Measurements from ENCODE around the gene KIAA0825. TPM values are rescaled to one million over a fixed set of nuclear protein-coding genes. Genes with fewer than 3 reads are reported as not detected.

Gene KIAA0825, protein sequence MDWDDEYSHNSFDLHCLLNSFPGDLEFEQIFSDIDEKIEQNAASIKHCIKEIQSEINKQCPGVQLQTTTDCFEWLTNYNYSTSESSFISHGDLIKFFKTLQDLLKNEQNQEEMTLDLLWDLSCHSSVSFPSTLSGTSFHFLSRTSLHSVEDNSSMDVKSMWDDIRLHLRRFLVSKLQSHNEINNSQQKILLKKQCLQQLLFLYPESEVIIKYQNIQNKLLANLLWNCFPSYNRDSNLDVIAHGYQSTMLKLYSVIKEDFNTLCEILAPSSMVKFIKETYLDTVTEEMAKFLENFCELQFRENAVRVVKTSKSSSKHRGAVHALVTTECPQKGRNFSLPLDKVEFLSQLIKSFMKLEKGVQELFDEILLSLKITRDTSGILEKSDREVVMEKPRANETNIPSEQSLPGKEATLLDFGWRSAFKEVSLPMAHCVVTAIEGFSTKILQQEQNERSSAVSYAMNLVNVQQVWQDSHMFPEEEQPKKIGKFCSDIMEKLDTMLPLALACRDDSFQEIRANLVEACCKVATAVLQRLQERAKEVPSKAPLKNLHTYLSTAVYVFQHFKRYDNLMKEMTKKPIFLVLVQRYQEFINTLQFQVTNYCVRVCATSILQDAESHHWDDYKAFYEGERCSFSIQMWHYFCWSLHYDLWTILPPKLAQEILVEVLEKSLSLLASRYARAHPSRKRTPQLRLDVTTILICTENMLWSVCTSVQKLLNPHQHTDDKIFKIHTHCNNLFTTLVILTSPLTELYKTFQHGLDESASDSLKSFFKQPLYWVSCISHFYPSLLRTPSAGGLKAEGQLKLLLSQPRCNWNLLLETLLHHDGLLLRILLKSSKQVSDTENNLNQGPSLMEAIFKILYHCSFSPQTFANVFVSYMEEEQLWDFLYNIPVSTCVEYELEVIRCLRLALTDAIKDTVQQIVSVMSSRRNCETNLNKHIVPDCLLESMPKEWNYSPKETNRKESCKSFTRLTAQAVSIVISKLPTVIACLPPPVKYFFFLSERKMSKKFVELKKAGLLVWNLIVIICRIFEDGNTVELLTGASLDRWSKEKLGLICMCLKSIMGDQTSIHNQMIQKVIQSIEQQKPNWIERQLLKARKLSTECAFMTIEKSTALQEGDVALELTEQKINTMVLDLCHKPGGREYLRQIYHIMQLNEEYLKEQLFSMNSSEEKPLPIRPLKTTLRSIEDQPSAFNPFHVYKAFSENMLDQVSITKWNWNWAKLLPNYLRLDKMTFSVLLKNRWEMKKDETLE (N-terminal part only)
- total RNA-seq: 4.8 and 9.5 TPM in 2 replicates

DNA sequence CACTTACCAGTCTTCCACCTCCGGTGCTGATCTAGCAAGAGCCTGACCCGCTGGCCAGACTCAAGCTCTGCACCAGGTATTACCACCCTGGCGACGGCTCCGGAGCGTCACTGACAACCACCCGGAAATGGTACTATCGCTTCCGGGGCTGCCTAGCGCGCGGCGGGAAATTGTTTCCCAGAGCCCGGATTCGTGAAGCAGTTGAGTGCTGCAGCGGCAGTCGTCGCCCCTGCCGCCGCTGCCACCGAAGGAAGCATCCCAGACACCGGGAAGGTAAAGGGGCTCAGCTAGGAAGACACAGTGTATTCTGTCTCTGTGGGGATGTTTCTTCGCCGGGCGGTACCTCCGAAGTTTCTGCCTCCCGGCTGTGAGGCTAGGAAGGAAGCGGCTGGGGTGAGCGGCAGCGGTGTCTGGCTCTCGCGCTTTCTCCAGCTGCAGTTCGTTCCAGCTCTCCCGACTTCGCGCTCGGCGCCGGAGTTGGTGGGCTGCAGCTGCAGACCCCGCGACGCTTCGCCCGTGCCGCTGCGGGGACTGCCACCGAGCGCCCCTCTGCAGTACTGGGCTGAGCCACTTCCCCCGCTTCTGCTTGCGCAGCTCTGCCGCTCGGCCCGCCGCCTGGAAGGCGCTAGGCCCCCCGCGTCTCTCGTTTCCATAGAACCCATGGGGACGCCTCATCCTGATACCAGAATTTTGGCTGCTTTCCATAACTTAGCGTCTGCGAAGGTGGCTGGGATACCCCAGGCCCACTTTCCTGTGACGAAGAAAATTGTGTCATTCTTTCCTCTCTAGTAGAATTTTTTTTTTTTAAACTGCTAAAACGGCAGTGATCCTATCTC is at the start of gene KIAA0825, which contains the start of gene SLF1:
Gene KIAA0825 (minus strand): TSS at position 112 of the 836 bp plus-strand sequence. CDS start 81,478 bp downstream, outside the sequence.
Gene SLF1 (plus strand): TSS at position 177 of the 836 bp plus-strand sequence. CDS start 10,142 bp downstream, outside the sequence.
- DNase-seq (ENCODE audit: low read depth): peak; percentile 86
- TF ChIP-seq, protein P1, sequence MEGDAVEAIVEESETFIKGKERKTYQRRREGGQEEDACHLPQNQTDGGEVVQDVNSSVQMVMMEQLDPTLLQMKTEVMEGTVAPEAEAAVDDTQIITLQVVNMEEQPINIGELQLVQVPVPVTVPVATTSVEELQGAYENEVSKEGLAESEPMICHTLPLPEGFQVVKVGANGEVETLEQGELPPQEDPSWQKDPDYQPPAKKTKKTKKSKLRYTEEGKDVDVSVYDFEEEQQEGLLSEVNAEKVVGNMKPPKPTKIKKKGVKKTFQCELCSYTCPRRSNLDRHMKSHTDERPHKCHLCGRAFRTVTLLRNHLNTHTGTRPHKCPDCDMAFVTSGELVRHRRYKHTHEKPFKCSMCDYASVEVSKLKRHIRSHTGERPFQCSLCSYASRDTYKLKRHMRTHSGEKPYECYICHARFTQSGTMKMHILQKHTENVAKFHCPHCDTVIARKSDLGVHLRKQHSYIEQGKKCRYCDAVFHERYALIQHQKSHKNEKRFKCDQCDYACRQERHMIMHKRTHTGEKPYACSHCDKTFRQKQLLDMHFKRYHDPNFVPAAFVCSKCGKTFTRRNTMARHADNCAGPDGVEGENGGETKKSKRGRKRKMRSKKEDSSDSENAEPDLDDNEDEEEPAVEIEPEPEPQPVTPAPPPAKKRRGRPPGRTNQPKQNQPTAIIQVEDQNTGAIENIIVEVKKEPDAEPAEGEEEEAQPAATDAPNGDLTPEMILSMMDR (IDR thresholded peaks at IDR 0.05; ENCODE audit: insufficient read depth, low read depth, low read length): no peak
- peak within 1 kb of the TSS; percentile 87 for H3K4me3 ChIP-seq (ENCODE audit: low read depth, low read length)

DNA sequence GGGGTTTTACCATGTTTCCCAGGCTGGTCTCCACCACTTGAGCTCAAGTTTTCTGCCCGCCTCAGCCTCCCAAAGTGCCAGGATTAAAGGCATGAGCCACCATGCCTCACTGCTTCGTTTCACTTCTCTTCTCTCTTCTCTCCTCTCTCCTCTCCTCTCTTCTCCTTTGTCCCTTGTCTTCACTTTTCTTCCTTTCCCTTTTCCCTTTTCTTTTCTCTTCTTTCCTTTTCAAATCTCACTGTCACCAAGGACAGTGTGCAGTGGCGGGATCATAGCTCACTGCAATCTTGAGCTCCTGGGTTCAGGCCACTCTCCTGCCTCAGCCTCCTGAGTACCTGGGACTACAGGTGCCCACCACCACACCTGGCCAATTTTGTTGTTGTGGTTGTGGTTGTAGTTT is 49.5 kb upstream of the KIAA0825 start:
- no peak for DNase-seq (ENCODE audit: low read depth)
- no peak overlapping the region for H3K4me3 ChIP-seq (ENCODE audit: low read depth, low read length)
- TF ChIP-seq, protein P1 (IDR thresholded peaks at IDR 0.05; ENCODE audit: insufficient read depth, low read depth, low read length): no peak

DNA sequence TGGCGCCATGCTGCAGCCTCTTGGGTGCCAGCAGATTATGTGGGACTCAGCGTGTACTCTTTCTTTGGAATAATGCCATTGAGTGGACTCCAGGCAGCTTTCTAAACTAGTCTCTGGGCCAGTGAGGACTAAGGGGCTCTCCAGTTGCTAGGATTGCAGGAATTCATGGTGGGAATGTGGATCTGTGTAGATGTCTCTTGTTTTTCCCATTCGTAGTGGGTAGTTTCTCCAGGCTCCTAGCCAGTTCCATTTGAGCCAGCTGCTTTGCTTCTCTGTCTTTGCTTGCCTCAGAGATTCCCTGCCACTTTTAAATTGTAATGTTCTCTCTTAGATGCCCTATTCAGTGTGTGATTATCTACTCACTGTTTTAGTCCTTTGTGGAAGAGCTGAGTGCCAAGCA is 42.7 kb upstream of the KIAA0825 start:
- no peak for DNase-seq (ENCODE audit: low read depth)
- no peak overlapping the region for H3K4me3 ChIP-seq (ENCODE audit: low read depth, low read length)

GRCh38 chr5:94660506-94660905 is 42.1 kb upstream of the KIAA0825 start:
- TF ChIP-seq, protein P1 (IDR thresholded peaks at IDR 0.05; ENCODE audit: insufficient read depth, low read depth, low read length): no peak
- no peak overlapping the region for H3K4me3 ChIP-seq (ENCODE audit: low read depth, low read length)
- DNase-seq (ENCODE audit: low read depth): no peak

More for the DNA sequence above, 42.7 kb upstream of the KIAA0825 start:
- TF ChIP-seq, protein P1 (IDR thresholded peaks at IDR 0.05; ENCODE audit: insufficient read depth, low read depth, low read length): no peak

DNA sequence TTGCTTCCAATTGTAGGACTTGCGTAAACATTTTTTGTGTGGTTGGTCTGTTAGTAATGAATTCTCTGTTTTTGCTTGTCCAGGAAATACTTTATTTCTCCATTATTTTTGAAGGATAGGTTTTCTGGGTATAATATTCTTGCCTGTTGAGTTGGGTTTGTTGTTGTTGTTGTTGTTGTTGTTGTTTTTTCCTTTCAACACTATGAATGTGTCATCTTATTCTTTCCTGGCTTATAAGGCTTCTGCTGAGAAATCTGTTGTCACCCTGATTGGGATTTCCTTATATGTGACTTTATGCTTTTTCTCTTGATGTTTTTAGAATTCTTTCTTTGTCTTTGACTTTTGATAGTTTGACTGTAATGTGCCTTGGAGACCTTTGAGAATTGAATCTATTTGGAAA is 39.9 kb upstream of the KIAA0825 start:
- no peak for DNase-seq (ENCODE audit: low read depth)
- no peak overlapping the region for H3K4me3 ChIP-seq (ENCODE audit: low read depth, low read length)
- TF ChIP-seq, protein P1 (IDR thresholded peaks at IDR 0.05; ENCODE audit: insufficient read depth, low read depth, low read length): no peak

All from fibroblast of villous mesenchyme (primary cell).